Islet of Langerhans (tissue), 1 donor: ENCODE data around the gene FLT4.

Experiments used
- FAIRE-seq: peaks from one replicate; lab custom pipeline; 2011; peaks lifted over from hg19 to GRCh38; lab: Jason Lieb, UNC

FLT4 gene

GRCh38 chr5:180605554-180606214 is 43.7 kb downstream of the FLT4 start:
- FAIRE-seq, result no peak

DNA sequence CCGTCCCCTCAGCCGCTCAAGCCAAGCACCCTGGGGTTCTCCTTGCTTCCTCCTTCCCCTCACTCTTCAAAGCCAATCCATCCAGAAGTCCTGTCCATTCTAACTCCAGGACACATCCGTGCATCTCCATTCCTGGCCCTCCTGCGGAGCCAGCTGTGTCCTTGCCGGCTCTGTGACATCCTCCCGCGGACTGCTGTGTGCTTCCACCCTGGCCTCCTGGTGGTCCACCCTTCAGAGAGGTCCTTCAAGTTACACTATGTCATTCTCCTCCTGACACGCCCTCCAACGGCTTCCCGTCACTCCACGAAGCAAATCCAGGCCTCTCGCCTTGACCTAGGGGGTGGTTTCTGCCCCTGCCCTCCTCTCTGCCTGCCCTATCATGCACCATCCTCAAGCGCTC is 45.1 kb downstream of the FLT4 start:
- FAIRE-seq, result no peak

- no peak for FAIRE-seq
These were observed 46.3 kb downstream of the FLT4 start for GRCh38 chr5:180603076-180603594.

DNA sequence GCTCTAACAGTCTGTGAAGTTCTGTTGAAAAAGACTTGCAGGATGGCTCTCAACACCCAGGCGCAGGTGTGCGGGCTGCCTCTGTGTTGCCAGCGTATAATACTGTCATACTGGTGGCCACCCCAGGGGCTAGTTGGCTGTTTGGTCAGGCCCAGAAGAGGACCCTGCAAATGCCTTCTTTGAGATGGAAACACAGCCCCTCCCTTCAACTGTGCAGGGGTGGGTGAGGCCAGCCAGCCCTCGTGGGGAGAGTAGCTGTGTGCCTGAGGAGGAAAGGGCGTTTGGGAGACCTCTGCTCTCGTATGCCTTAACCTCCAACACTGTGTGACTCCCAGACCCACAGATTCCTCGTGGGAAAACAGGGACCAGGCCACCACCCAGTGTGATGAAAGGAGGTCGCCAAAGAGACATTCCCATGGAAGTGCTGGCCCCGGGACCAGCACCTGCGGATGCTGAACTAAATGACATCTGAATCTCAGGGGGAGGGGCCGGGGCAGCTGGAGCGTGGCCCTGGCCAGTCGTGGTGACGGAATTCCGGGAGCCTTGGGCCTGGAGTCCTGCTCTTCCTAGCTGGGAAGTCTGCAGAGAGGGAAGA is 46.8 kb downstream of the FLT4 start:
- no peak for FAIRE-seq

GRCh38 chr5:180601591-180602480 is 47.6 kb downstream of the FLT4 start:
- FAIRE-seq, result no peak

DNA sequence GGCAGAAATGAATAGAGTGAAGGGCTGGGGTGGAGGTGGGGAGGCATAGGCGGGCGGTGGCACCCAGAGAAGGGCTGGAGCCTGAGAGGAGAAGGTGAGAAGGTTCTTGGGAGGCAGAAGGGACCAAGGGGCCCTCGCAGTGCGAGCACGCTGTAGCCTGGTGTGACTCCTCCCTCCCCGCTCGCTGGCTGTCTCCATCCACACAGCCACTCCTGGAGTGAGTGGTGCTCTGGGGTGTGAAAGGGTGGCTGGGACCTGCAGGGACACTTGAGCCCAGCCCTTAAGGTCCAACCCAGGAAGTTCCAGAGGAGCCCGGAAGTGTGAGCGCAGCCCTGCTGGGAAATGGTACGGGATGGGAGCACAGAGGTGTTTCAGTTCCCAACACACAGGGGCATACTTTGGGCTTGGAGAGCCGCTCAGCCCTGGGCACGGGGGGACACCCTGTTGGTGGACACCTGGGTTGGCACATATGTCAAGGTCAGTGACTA is 48.8 kb downstream of the FLT4 start:
- FAIRE-seq, result no peak

DNA sequence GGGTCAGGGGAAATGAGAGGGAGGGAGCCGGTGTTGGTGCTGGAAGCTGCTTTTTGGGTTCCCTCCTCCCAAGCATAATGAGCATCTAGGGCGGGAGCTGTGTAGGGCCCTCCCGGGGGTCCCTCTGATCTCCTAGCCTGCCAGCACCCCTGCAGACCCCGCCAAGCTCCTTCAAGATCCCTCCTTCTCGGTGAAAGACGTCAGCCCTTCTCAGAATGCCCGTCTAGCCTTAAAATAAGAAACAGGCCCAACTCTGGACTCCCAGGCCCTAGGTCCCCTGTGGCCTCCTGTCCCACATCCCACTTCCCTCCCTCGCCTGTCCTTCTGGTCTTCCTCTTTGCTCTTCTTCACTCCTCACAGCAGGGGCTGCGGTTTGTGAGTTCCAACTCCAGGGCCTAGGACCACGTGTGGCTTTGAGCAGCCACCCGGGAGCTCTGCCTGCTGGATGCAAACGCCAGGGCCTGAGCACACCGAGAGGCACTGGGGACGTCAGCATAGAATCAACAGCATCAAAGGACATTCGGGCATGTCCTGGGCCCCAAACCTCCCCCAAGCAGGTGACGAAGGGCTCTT is 49.3 kb downstream of the FLT4 start:
- FAIRE-seq, result no peak

- FAIRE-seq, result no peak
These were observed 49.8 kb downstream of the FLT4 start for GRCh38 chr5:180599590-180599914.

DNA sequence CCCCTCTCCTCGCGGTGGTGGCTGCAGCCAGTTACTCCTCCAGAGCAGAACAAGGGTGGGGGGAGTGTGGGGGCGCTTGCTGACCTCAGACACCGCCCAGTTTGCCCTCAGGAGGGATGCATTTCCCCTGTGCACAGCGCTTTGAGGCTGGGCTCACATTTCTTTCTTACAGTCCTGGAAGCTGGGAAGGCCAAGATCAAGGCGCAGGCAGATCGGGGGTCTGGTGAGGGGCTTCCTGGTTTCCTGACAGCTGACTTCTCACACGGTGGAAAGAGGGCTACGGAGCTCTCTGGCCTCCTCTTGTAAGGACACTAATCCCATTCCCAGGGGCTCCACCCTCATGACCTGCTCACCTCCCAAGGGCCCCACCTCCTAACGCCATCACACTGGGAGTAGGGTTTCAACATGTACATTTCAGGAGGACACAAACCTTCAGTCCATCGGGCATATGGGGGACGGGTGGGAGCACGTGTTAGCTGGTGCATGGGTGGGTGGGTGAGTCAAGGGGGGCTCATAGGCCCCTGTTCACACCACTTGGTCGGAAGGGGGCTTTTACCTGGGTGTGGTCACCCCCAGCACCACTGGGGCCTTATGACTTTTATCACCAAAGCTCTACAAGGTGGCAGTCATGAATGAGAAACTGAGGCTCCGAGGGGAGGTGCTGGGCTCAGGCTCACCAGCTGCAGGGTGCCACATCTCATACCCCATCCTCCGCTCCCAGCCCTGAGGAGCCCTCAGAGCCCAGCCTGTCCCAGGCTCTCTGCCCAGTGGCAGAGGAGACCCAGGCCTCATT is 50.4 kb downstream of the FLT4 start:
- no peak for FAIRE-seq

GRCh38 chr5:180598316-180598701 is 51.1 kb downstream of the FLT4 start:
- no peak for FAIRE-seq

DNA sequence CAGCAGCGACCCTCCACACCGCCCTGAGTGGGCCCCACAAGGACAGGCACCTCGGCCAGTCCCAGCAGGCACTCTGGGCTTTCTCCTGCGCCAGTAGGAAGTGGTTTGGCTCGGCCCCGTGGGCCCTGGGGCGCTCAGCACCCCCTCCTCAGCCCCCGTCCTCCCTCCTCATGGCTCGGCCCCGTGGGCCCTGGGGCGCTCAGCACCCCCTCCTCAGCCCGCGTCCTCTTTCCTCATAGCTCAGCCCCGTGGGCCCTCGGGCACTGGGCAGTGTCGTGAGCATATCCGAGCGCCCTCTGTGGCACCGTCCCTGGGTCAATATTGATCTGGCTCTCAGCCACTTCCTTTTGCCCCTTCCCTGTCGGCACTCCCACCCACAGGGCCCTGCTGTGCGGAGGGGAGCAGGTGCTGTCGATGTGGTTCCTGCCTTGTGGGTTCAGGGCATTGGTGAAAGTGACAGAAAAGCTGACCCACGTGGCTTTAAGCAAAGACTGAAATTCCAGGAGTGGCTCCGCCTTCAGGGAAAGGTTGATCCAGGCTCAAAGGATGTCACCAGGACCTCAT is 52.6 kb downstream of the FLT4 start:
- no peak for FAIRE-seq

DNA sequence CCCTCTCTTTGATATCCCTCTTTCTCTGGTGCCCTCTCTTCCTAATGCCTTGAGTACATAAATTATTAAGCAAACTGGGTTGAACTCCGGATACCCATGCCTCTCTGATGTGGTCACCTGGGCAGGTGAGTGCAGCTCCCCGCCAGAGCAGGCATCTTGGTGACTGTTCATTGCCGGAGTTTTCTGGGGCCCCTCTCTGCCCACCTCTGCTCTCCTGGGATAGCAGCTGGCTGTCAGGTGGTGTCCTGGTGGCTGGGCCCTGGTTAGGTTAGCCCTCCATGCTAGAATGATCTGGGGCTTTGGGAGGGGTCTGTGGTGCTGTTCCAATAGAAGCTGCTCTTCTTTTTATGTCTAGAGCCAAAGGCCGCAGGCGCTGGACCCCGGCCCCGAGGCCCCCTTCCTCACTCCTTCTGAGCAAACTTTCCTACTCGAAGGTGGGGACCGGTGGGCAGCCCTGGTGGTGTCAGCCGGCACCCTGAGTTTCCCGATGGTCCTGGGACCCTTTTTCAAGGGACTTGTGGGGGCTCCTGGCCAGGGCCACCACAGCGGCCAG is 53.2 kb downstream of the FLT4 start:
- no peak for FAIRE-seq

GRCh38 chr5:180595381-180596114 is 53.9 kb downstream of the FLT4 start:
- FAIRE-seq, result no peak

- FAIRE-seq, result no peak
These were observed 54.4 kb downstream of the FLT4 start for GRCh38 chr5:180595046-180595379.

- no peak for FAIRE-seq
These were observed 54.9 kb downstream of the FLT4 start for GRCh38 chr5:180594311-180595045.

GRCh38 chr5:180593446-180594206 is 55.8 kb downstream of the FLT4 start:
- FAIRE-seq, result no peak

DNA sequence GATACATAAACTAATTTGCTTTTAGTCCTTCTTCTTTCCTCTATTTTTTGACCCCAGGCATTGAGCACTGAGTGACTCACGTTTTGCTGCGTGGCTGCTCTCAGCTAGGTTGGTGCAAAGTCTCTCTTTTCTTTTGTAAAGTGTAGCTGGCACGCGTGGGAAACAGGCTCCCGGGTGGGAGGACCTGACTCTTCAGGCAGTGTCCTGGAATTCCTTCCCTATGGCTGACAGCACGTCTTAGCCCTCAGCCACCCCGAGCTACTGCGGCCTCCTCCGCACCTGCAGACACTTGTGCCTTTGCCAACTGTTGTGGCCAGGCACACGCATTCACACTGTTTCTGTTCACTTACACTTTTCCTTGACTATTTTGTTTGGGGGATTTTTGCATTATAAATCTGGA is 57.2 kb downstream of the FLT4 start:
- FAIRE-seq, result no peak

GRCh38 chr5:180591311-180591887 is 58.0 kb downstream of the FLT4 start, which contains the start of gene SCGB3A1:
Gene SCGB3A1 (minus strand): TSS chr5:180591499. CDS start chr5:180591462, 37 bp downstream.
- FAIRE-seq, result no peak
